Hepatocyte (in vitro differentiated cells): ENCODE measurements around the gene CYP4F8. TPM values are rescaled to one million over a fixed set of nuclear protein-coding genes. Genes with fewer than 3 reads are reported as not detected.
"Not testable (repeated sequence)": the region's sequence is repeated elsewhere in the genome, so short reads cannot be mapped to it uniquely, and the experiment has no call there.

Experiments used
- DNase-seq: peaks from one replicate; pipeline ENCODE4 v3.0.0-alpha.2; 2016; ENCODE audit warnings: low spot score
- H2AFZ ChIP-seq: fragments of 200-600 bp; sonication (generic); 2 replicates; pipeline ENCODE4 v1.6.0; 2016; ENCODE audit warnings: antibody characterized with exemption, mild to moderate bottlenecking
- H3K27ac ChIP-seq: fragments of 200-600 bp; sonication (generic); 2 replicates; pipeline ENCODE4 v1.5.1; 2016; ENCODE audit warnings: mild to moderate bottlenecking
- H3K27me3 ChIP-seq: fragments of 200-600 bp; sonication (generic); 2 replicates; pipeline ENCODE4 v1.6.1; 2016
- H3K36me3 ChIP-seq: fragments of 200-600 bp; sonication (generic); replicated peaks from 2 replicates; pipeline ENCODE4 v1.5.1; 2016; ENCODE audit warnings: low read depth; ENCODE audit not compliant: insufficient read depth
- H3K4me1 ChIP-seq: fragments of 200-600 bp; sonication (generic); 2 replicates; pipeline ENCODE4 v1.5.1; 2016; ENCODE audit warnings: mild to moderate bottlenecking, moderate library complexity; ENCODE audit not compliant: insufficient read depth
- H3K4me2 ChIP-seq: fragments of 200-600 bp; sonication (generic); 2 replicates; pipeline ENCODE4 v1.6.0; 2016
- H3K4me3 ChIP-seq: fragments of 200-600 bp; sonication (generic); 2 replicates; pipeline ENCODE4 v1.5.1; 2016; ENCODE audit warnings: mild to moderate bottlenecking
- H3K79me2 ChIP-seq: fragments of 200-600 bp; sonication (generic); 2 replicates; pipeline ENCODE4 v1.6.0; 2017; ENCODE audit warnings: mild to moderate bottlenecking
- H3K9me2 ChIP-seq: fragments of 200-600 bp; sonication (generic); replicated peaks from 2 replicates; pipeline ENCODE4 v1.6.0; 2017; ENCODE audit warnings: mild to moderate bottlenecking; ENCODE audit not compliant: insufficient read depth
- H3K9me3 ChIP-seq: fragments of 200-600 bp; sonication (generic); 2 replicates; pipeline ENCODE4 v1.5.1; 2016; ENCODE audit warnings: low read depth, mild to moderate bottlenecking
- H4K20me1 ChIP-seq: fragments of 200-600 bp; sonication (generic); 2 replicates; pipeline ENCODE4 v1.6.0; 2016; ENCODE audit warnings: mild to moderate bottlenecking; ENCODE audit not compliant: insufficient read depth, poor library complexity, severe bottlenecking
- EZH2phosphoT487 ChIP-seq: fragments of 200-600 bp; sonication (generic); IDR thresholded peaks from one replicate; pipeline ENCODE4 v1.6.1; 2018; ENCODE audit warnings: antibody characterized with exemption, mild to moderate bottlenecking, low read depth, moderate library complexity; ENCODE audit not compliant: unreplicated experiment, severe bottlenecking
- WGBS: methylation state at CpG from one replicate; pipeline ENCODE4 v1.1.6; 2016; ENCODE audit warnings: low lambda C conversion rate; ENCODE audit errors: missing lambda C conversion rate; 5-methylcytosine and 5-hydroxymethylcytosine counted together
- polyA plus RNA-seq: library from polyadenylated mRNA; unstranded; fragments of >200 nt; fragmentation: Nextera tagmentation; extraction: Ambion mirVana; gene quantifications from 2 replicates; pipeline ENCODE4 v1.2.1, GENCODE V29; 2016
- small RNA-seq: library from RNA; depleted of rRNA; stranded (forward); fragments of <200 nt; gene quantifications from one replicate; pipeline ENCODE3, GENCODE V24; 2014
- total RNA-seq: library from RNA; depleted of rRNA; stranded (reverse); fragments of >200 nt; gene quantifications from 2 replicates; pipeline ENCODE4 v1.2.3, GENCODE V29; 2014
- TF ChIP-seq, protein P1 (sequence below): fragments of 200-600 bp; sonication (generic); IDR thresholded peaks from 2 replicates; pipeline ENCODE4 v1.5.1; 2016; ENCODE audit warnings: antibody characterized with exemption, mild to moderate bottlenecking; ENCODE audit not compliant: poor library complexity

The CYP4F8 gene
- total and polyA plus RNA-seq, 2 experiments from 2014 or later = not detected

GRCh38 chr19:15679089-15679488 is 64.1 kb downstream of the CYP4F8 start:
- Histone ChIP-seq H3K4me1 (no peaks in the 10 kb centered on the region), H4K20me1 (no peaks in the 10 kb centered on the region), H3K9me2 (no peaks in the 10 kb centered on the region), H3K79me2 (no peaks in the 10 kb centered on the region), H3K27ac (no peak overlapping the region), H3K4me3 (no peak overlapping the region), H3K36me3 (no peaks in the 10 kb centered on the region), H3K9me3 (no peaks in the 10 kb centered on the region), H3K27me3 (no peaks in the 10 kb centered on the region), H2AFZ (no peak overlapping the region), H3K4me2 (no peak overlapping the region)
- 16% methylated on average over 4 of the region's 4 CpGs for WGBS
- TF ChIP-seq EZH2phosphoT487 = no peak
- TF ChIP-seq, protein P1, sequence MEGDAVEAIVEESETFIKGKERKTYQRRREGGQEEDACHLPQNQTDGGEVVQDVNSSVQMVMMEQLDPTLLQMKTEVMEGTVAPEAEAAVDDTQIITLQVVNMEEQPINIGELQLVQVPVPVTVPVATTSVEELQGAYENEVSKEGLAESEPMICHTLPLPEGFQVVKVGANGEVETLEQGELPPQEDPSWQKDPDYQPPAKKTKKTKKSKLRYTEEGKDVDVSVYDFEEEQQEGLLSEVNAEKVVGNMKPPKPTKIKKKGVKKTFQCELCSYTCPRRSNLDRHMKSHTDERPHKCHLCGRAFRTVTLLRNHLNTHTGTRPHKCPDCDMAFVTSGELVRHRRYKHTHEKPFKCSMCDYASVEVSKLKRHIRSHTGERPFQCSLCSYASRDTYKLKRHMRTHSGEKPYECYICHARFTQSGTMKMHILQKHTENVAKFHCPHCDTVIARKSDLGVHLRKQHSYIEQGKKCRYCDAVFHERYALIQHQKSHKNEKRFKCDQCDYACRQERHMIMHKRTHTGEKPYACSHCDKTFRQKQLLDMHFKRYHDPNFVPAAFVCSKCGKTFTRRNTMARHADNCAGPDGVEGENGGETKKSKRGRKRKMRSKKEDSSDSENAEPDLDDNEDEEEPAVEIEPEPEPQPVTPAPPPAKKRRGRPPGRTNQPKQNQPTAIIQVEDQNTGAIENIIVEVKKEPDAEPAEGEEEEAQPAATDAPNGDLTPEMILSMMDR = no peak
- no peak for DNase-seq

DNA sequence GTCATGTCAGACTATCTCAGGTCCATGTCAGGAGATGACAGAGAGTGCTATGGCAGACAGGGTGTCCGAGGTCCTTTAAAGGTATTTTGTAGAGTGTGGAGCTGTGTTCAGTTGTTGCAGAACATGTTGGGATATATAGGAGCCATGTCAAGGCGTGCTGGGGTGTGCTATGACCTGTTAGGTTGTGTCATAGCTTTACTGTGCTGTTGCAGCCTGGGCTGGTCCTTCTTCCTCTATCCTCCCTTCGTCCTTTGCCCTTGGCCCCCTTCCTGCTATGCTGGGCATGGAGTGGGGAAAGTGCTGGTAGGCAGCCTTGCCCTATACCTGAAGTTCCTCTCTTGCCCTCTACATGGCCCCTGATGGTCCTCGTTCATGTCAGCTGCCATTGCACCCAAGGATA is 64.8 kb downstream of the CYP4F8 start:
- DNase-seq, H3K9me2 ChIP-seq, H3K4me3 ChIP-seq, H3K4me2 ChIP-seq, H2AFZ ChIP-seq, H3K9me3 ChIP-seq, H3K36me3 ChIP-seq, H3K4me1 ChIP-seq, H3K79me2 ChIP-seq, H3K27me3 ChIP-seq, H3K27ac ChIP-seq, H4K20me1 ChIP-seq: not testable (repeated sequence)
- 54% methylated on average over 4 of the region's 4 CpGs for WGBS

Small RNA genes within 50 kb of the gene (small RNA-seq; reads per million reads assigned to genes)
- gene AD000091.1 = not detected

Other genes starting within 250 kb of the CYP4F8 start
- 18.6 and 20.0 TPM in 2 replicates for gene AKAP8, start 235.4 kb upstream of the CYP4F8 start, total RNA-seq
- gene AKAP8, start 235.4 kb upstream of the CYP4F8 start, polyA plus RNA-seq = 22.9 and 26.5 TPM in 2 replicates
- gene AKAP8L, start 196.2 kb upstream of the CYP4F8 start, total RNA-seq = 88.7 and 93.8 TPM in 2 replicates
- gene AKAP8L, start 196.2 kb upstream of the CYP4F8 start, polyA plus RNA-seq = 155 and 181 TPM in 2 replicates
- 10.6 and 18.6 TPM in 2 replicates for gene WIZ, start 165.3 kb upstream of the CYP4F8 start, total RNA-seq
- gene WIZ, start 165.3 kb upstream of the CYP4F8 start, polyA plus RNA-seq = 24.5 and 34.9 TPM in 2 replicates
- 0.07 TPM in 1 of 2 replicates, not detected in the other for gene RASAL3, start 150.7 kb upstream of the CYP4F8 start, total RNA-seq
- gene RASAL3, start 150.7 kb upstream of the CYP4F8 start, polyA plus RNA-seq = 0.12 and 0.23 TPM in 2 replicates
- 0.16 TPM in 1 of 2 replicates, not detected in the other for gene PGLYRP2, start 135.7 kb upstream of the CYP4F8 start, total RNA-seq
- not detected in 2 replicates for gene PGLYRP2, start 135.7 kb upstream of the CYP4F8 start, polyA plus RNA-seq
- gene CYP4F22, start 106.7 kb upstream of the CYP4F8 start, total RNA-seq = not detected in 2 replicates
- not detected in 2 replicates for gene CYP4F22, start 106.7 kb upstream of the CYP4F8 start, polyA plus RNA-seq
- gene CYP4F3, start 25.7 kb downstream of the CYP4F8 start, total RNA-seq = 2.7 and 3.3 TPM in 2 replicates
- 1.3 and 2.2 TPM in 2 replicates for gene CYP4F3, start 25.7 kb downstream of the CYP4F8 start, polyA plus RNA-seq
- 2.3 and 3.1 TPM in 2 replicates for gene CYP4F12, start 57.9 kb downstream of the CYP4F8 start, total RNA-seq
- 3.1 and 3.8 TPM in 2 replicates for gene CYP4F12, start 57.9 kb downstream of the CYP4F8 start, polyA plus RNA-seq
- gene OR10H2, start 112.8 kb downstream of the CYP4F8 start, total RNA-seq = not detected in 2 replicates
- gene OR10H2, start 112.8 kb downstream of the CYP4F8 start, polyA plus RNA-seq = not detected in 2 replicates
- gene OR10H3, start 122.8 kb downstream of the CYP4F8 start, total RNA-seq = not detected in 2 replicates
- not detected in 2 replicates for gene OR10H3, start 122.8 kb downstream of the CYP4F8 start, polyA plus RNA-seq
- gene OR10H5, start 172.4 kb downstream of the CYP4F8 start, total RNA-seq = not detected in 2 replicates
- not detected in 2 replicates for gene OR10H5, start 172.4 kb downstream of the CYP4F8 start, polyA plus RNA-seq
- gene OR10H1, start 200.4 kb downstream of the CYP4F8 start, total RNA-seq = not detected in 2 replicates
- not detected in 2 replicates for gene OR10H1, start 200.4 kb downstream of the CYP4F8 start, polyA plus RNA-seq